H4 (cell line): Measurements from ENCODE around the gene POLDIP3. TPM values are rescaled to one million over a fixed set of nuclear protein-coding genes. Genes with fewer than 3 reads are reported as not detected.
A peak's percentile ranks its signal among the peaks of the same experiment; 100 is the strongest.

Source experiments
- DNase-seq: peaks from one replicate; pipeline ENCODE4 v3.0.0-alpha.2; 2015; ENCODE audit warnings: low spot score
- total RNA-seq: library from RNA; depleted of rRNA; stranded (reverse); fragments of >200 nt; shearing (Covaris generic); gene quantifications from 2 replicates; pipeline ENCODE4 v1.2.3, GENCODE V29; 2014

Gene POLDIP3
- total RNA-seq, 1 experiment from 2014 or later: 27.8 TPM

- no peak for DNase-seq
These were observed 28.3 kb upstream of the POLDIP3 start for GRCh38 chr22:42642806-42643633.

- DNase-seq: no peak
These were observed 27.2 kb upstream of the POLDIP3 start for GRCh38 chr22:42641801-42642413.

GRCh38 chr22:42639541-42640241, 25.0 kb upstream of the POLDIP3 start:
- no peak for DNase-seq

- DNase-seq: no peak
These were observed 22.9 kb upstream of the POLDIP3 start for GRCh38 chr22:42637555-42637954.

GRCh38 chr22:42636506-42636905, 21.8 kb upstream of the POLDIP3 start:
- no peak for DNase-seq

GRCh38 chr22:42635531-42635930, 20.8 kb upstream of the POLDIP3 start:
- no peak for DNase-seq

GRCh38 chr22:42633013-42633412, 18.3 kb upstream of the POLDIP3 start:
- DNase-seq: no peak

GRCh38 chr22:42632096-42632495, 17.4 kb upstream of the POLDIP3 start:
- no peak for DNase-seq

GRCh38 chr22:42630901-42631602, 16.4 kb upstream of the POLDIP3 start:
- no peak for DNase-seq

- no peak for DNase-seq
These were observed 15.5 kb upstream of the POLDIP3 start for GRCh38 chr22:42630211-42630610.

- DNase-seq: no peak
These were observed 13.3 kb upstream of the POLDIP3 start for GRCh38 chr22:42627981-42628380.

GRCh38 chr22:42626951-42627625, 12.4 kb upstream of the POLDIP3 start:
- no peak for DNase-seq

- DNase-seq: no peak
These were observed 11.7 kb upstream of the POLDIP3 start for GRCh38 chr22:42626431-42626830.

- no peak for DNase-seq
These were observed 10.7 kb upstream of the POLDIP3 start for GRCh38 chr22:42625416-42625815.

- DNase-seq: no peak
These were observed 9.9 kb upstream of the POLDIP3 start for GRCh38 chr22:42624551-42625106.

- no peak for DNase-seq
These were observed 9.2 kb upstream of the POLDIP3 start for GRCh38 chr22:42623756-42624441.

- DNase-seq: no peak
These were observed 8.6 kb upstream of the POLDIP3 start for GRCh38 chr22:42623301-42623751.

GRCh38 chr22:42622061-42622710, 7.5 kb upstream of the POLDIP3 start:
- no peak for DNase-seq

GRCh38 chr22:42621505-42622002, 6.9 kb upstream of the POLDIP3 start:
- peak; percentile 55 for DNase-seq

- DNase-seq: no peak
These were observed 5.4 kb upstream of the POLDIP3 start for GRCh38 chr22:42620084-42620483.
